Measurements from ENCODE around the gene RNF4.

Gene RNF4

GRCh38 chr4:2443956-2444740, 24.8 kb upstream of the RNF4 start:
- no peak for TF ChIP-seq CTCF (IDR thresholded peaks at IDR 0.05; ENCODE audit: low read depth, low read length, missing control alignments)
- DNase-seq (ENCODE audit: low read depth) = no peak
- no peak overlapping the region for H3K4me3 ChIP-seq (ENCODE audit: low read depth, low read length)

GRCh38 chr4:2445130-2445529, 23.8 kb upstream of the RNF4 start:
- no peak for DNase-seq (ENCODE audit: low read depth)
- no peak overlapping the region for H3K4me3 ChIP-seq (ENCODE audit: low read depth, low read length)
- no peak for TF ChIP-seq CTCF (IDR thresholded peaks at IDR 0.05; ENCODE audit: low read depth, low read length, missing control alignments)

GRCh38 chr4:2445571-2445970, 23.3 kb upstream of the RNF4 start:
- no peak overlapping the region for H3K4me3 ChIP-seq (ENCODE audit: low read depth, low read length)
- TF ChIP-seq CTCF (IDR thresholded peaks at IDR 0.05; ENCODE audit: low read depth, low read length, missing control alignments) = no peak
- no peak for DNase-seq (ENCODE audit: low read depth)

GRCh38 chr4:2446656-2447564, 22.0 kb upstream of the RNF4 start:
- no peak for TF ChIP-seq CTCF (IDR thresholded peaks at IDR 0.05; ENCODE audit: low read depth, low read length, missing control alignments)
- H3K4me3 ChIP-seq (ENCODE audit: low read depth, low read length) = no peak overlapping the region
- no peak for DNase-seq (ENCODE audit: low read depth)

- H3K4me3 ChIP-seq (ENCODE audit: low read depth, low read length) = no peak overlapping the region
- DNase-seq (ENCODE audit: low read depth) = no peak
- TF ChIP-seq CTCF (IDR thresholded peaks at IDR 0.05; ENCODE audit: low read depth, low read length, missing control alignments) = no peak
Measured at GRCh38 chr4:2448589-2448988, 20.3 kb upstream of the RNF4 start.

- no peak overlapping the region for H3K4me3 ChIP-seq (ENCODE audit: low read depth, low read length)
- TF ChIP-seq CTCF (IDR thresholded peaks at IDR 0.05; ENCODE audit: low read depth, low read length, missing control alignments) = no peak
- DNase-seq (ENCODE audit: low read depth) = no peak
Measured at GRCh38 chr4:2449051-2449450, 19.9 kb upstream of the RNF4 start.

Data from GM12864 (cell line).